ENCODE results near the gene HPSE2.

DNA sequence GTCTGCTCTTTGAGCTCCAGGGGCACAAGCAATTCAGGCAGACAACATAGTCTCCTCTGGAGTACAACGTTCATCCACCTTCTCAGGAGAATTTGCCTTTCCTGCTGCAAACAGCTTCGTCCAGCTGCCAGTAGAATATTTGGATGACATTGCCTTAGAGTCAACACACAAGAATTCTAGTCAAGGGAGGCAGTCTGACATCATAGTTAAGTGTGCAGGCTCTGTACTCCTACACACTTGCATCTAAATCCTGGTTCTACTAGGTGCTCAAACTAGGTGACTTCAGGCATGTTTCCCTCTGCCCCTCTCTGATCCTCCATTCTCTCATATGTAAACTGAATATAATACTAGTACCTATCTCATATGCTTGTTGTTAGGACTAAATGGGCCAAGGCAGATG lies 314.8 kb downstream of the HPSE2 start:
- TF ChIP-seq, protein P1, sequence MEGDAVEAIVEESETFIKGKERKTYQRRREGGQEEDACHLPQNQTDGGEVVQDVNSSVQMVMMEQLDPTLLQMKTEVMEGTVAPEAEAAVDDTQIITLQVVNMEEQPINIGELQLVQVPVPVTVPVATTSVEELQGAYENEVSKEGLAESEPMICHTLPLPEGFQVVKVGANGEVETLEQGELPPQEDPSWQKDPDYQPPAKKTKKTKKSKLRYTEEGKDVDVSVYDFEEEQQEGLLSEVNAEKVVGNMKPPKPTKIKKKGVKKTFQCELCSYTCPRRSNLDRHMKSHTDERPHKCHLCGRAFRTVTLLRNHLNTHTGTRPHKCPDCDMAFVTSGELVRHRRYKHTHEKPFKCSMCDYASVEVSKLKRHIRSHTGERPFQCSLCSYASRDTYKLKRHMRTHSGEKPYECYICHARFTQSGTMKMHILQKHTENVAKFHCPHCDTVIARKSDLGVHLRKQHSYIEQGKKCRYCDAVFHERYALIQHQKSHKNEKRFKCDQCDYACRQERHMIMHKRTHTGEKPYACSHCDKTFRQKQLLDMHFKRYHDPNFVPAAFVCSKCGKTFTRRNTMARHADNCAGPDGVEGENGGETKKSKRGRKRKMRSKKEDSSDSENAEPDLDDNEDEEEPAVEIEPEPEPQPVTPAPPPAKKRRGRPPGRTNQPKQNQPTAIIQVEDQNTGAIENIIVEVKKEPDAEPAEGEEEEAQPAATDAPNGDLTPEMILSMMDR (IDR thresholded peaks at IDR 0.05), result no peak
- TF ChIP-seq POLR2A (IDR thresholded peaks at IDR 0.05), result no peak
